ENCODE measurements around the gene KRTAP12-1.
"Not testable (repeated sequence)": the region's sequence is repeated elsewhere in the genome, so short reads cannot be mapped to it uniquely, and the experiment has no call there.

DNA sequence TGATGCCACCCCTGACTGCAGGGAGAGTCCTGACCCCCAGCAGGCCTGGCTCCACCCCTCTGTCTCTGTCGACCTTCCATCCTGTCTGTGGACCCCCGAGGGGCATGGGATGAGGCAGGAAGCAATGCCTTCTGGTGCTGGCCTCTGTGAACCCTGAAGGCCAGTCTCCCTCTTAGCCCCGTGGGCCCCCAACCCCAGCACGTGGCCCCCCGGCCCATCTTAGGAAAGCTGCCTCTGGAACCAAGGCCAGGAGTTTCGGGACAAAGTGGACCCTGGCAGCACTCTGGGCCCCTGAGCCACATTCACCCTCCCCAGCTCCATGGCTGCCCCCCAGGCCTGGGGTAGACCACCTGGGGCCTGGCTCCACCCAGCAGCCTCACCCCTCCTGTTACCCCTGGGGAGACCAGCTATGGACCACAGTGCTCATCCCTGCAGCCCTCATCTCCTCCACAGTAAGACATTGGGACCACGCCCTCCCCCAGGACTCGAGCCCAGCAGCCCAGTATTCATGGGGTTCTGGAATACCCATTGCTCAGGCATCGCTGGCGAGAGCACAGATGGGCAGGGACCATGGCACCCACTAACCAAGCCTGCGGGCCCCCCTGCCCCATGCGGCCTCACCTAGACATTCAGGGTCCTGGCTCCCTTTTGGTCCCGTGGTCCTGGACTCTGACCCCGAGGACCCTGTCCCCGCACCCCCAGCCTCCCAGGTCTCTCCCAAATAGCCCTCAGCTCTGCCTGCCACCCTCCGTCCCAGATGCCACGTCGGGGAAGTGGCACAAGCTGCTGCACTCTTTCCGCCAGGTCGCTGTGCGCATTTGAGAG is 43.2 kb downstream of the KRTAP12-1 start:
- not testable (repeated sequence) for TF ChIP-seq EZH2 (IDR thresholded peaks at IDR 0.05; ENCODE audit: insufficient read depth, poor library complexity, severe bottlenecking); EZH2phosphoT487 (IDR thresholded peaks at IDR 0.05; ENCODE audit: insufficient read depth, low read depth)
